K562 (cell line): Measurements from ENCODE around the gene CUX1. TPM values are rescaled to one million over a fixed set of nuclear protein-coding genes. Genes with fewer than 3 reads are reported as not detected.

Experiments used
- ATF1 ChIP-seq, 2 experiments: fragments of 450-650 bp in 1 of 2; IDR thresholded peaks; 2 replicates each; pipeline ENCODE4 v1.6.1; 2016; ENCODE audit warnings: missing compliant biosample characterization in 1 of 2, missing genetic modification characterization in 1 of 2
- CREB5 ChIP-seq: fragments of 250-450 bp; sonication (Bioruptor Pico); IDR thresholded peaks from 2 replicates; pipeline ENCODE4 v1.5.0; 2020; ENCODE audit warnings: mild to moderate bottlenecking
- E2F1 ChIP-seq: sonication (generic); formaldehyde crosslinking; IDR thresholded peaks from 2 replicates; pipeline ENCODE4 v1.8.1; 2023; ENCODE audit warnings: mild to moderate bottlenecking, missing genetic modification reagents, moderate library complexity
- E2F5 ChIP-seq: sonication (generic); formaldehyde crosslinking; IDR thresholded peaks from 2 replicates; pipeline ENCODE4 v1.8.0; 2022; ENCODE audit warnings: mild to moderate bottlenecking, missing genetic modification reagents
- EGR1 ChIP-seq: fragments of 450-650 bp; conservative IDR thresholded peaks from 2 replicates; pipeline ENCODE4 v1.6.1; 2017; ENCODE audit warnings: mild to moderate bottlenecking
- EP400 ChIP-seq: fragments of 450-650 bp; IDR thresholded peaks from 2 replicates; pipeline ENCODE4 v1.6.1; 2017; ENCODE audit warnings: antibody characterized with exemption, mild to moderate bottlenecking, moderate library complexity
- FOSL1 ChIP-seq: fragments of 200-800 bp; sonication (Bioruptor generic); conservative IDR thresholded peaks from 2 replicates; pipeline ENCODE4 v1.6.1; 2016; ENCODE audit warnings: missing genetic modification characterization, missing compliant biosample characterization
- HMG20B ChIP-seq: fragments of 250-450 bp; sonication (Bioruptor Pico); IDR thresholded peaks from 2 replicates; pipeline ENCODE4 v1.5.0; 2021; ENCODE audit warnings: mild to moderate bottlenecking
- KHSRP ChIP-seq: fragments of 450-650 bp; IDR thresholded peaks from 2 replicates; pipeline ENCODE4 v1.6.1; 2017
- KLF10 ChIP-seq: fragments of 250-450 bp; sonication (Bioruptor Pico); IDR thresholded peaks from 2 replicates; pipeline ENCODE4 v1.6.1; 2021; ENCODE audit warnings: matching md5 sums
- MXD1 ChIP-seq: fragments of 250-450 bp; sonication (Bioruptor Pico); IDR thresholded peaks from 2 replicates; pipeline ENCODE4 v1.8.0; 2021; ENCODE audit warnings: borderline replicate concordance, mild to moderate bottlenecking, moderate library complexity; ENCODE audit not compliant: poor library complexity, severe bottlenecking
- NCOA4 ChIP-seq: fragments of 450-650 bp; IDR thresholded peaks from 2 replicates; pipeline ENCODE4 v1.6.1; 2018; ENCODE audit warnings: mild to moderate bottlenecking; ENCODE audit not compliant: partially characterized antibody
- NRF1 ChIP-seq, 2 experiments: fragments of 450-650 bp; IDR thresholded peaks in 1 of 2; conservative IDR thresholded peaks in 1 of 2; 2 replicates each; pipeline ENCODE4 v1.6.1; 2014; ENCODE audit warnings: mild to moderate bottlenecking in 2 of 2
- PHF21A ChIP-seq: fragments of 450-650 bp; IDR thresholded peaks from 2 replicates; pipeline ENCODE4 v1.6.1; 2017; ENCODE audit warnings: low read depth, borderline replicate concordance
- PRPF4 ChIP-seq: fragments of 200-400 bp; formaldehyde crosslinking; IDR thresholded peaks from one replicate; pipeline ENCODE4 v1.6.1; 2017; ENCODE audit warnings: low read length, low read depth, mild to moderate bottlenecking; ENCODE audit not compliant: insufficient read depth, poor library complexity, severe bottlenecking
- RBM39 ChIP-seq: fragments of 200-400 bp; formaldehyde crosslinking; optimal IDR thresholded peaks from 2 replicates; pipeline ENCODE3; 2018; ENCODE audit warnings: low read depth, low read length
- SRSF9 ChIP-seq: fragments of 200-400 bp; formaldehyde crosslinking; IDR thresholded peaks from 2 replicates; pipeline ENCODE4 v1.6.1; 2017; ENCODE audit warnings: low read depth, low read length, borderline replicate concordance
- SUPT5H ChIP-seq: fragments of 450-650 bp; IDR thresholded peaks from 2 replicates; pipeline ENCODE4 v1.6.1; 2016
- TEAD4 ChIP-seq, 2 experiments: sonication (generic) in 1 of 2; formaldehyde crosslinking in 1 of 2; IDR thresholded peaks; 2 replicates each; pipeline versions ENCODE4 v1.6.1 to v1.8.0; 2012 to 2022; ENCODE audit warnings: borderline replicate concordance in 1 of 2, inconsistent platforms in 1 of 2, low read length in 1 of 2, mild to moderate bottlenecking in 1 of 2, missing genetic modification reagents in 1 of 2
- XRCC5 ChIP-seq: fragments of 200-400 bp; formaldehyde crosslinking; IDR thresholded peaks from 2 replicates; pipeline ENCODE4 v1.6.1; 2017; ENCODE audit warnings: low read depth, mild to moderate bottlenecking, low read length
- ZNF165 ChIP-seq: fragments of 250-450 bp; sonication (Bioruptor Pico); IDR thresholded peaks from 2 replicates; pipeline ENCODE4 v1.4.0; 2020; ENCODE audit warnings: borderline replicate concordance
- ZNF384 ChIP-seq: IDR thresholded peaks from 2 replicates; pipeline ENCODE4 v1.6.1; 2012; ENCODE audit warnings: low read depth, low read length, improper control_type of control experiment
- ZNF445 ChIP-seq: fragments of 250-450 bp; sonication (Bioruptor Pico); IDR thresholded peaks from 2 replicates; pipeline ENCODE4 v1.4.0; 2020; ENCODE audit warnings: low read depth, mild to moderate bottlenecking, moderate library complexity
- ZZZ3 ChIP-seq: fragments of 450-650 bp; IDR thresholded peaks from 2 replicates; pipeline ENCODE4 v1.6.1; 2016; ENCODE audit warnings: antibody characterized with exemption, mild to moderate bottlenecking, moderate library complexity
- polyA plus RNA-seq, 8 experiments: library from polyadenylated mRNA; depleted of rRNA in 4 of 8; stranded (reverse) in 5 of 8; unstranded in 3 of 8; fragments of >200 nt; fragmentation: Nextera tagmentation in 2 of 8; fragmentation: Illumina TruSeq in 1 of 8; extraction: Ambion mirVana in 2 of 8; extraction: Trizol in 1 of 8; gene quantifications; 2 replicates each; pipeline versions ENCODE4 v1.2.1 to v1.2.3, GENCODE V29; 2011 to 2014; ENCODE audit warnings: inconsistent platforms in 1 of 8, missing spikeins in 1 of 8
- total RNA-seq, 7 experiments: library from RNA; depleted of rRNA in 6 of 7; stranded (reverse); fragments of >200 nt in 6 of 7; fragmentation: Illumina TruSeq in 2 of 7; extraction: Trizol in 2 of 7; gene quantifications; 2 replicates each; pipeline versions ENCODE4 v1.2.1 to v1.2.3, GENCODE V29; 2011 to 2021; ENCODE audit warnings: low replicate concordance in 1 of 7

The CUX1 gene
- total and polyA plus RNA-seq, 9 of the 15 experiments (the other 6 are each of a cell fraction or from before 2014, with no cell fraction given), result 3.6 to 55.3 (median 25.2) TPM

- TF ChIP-seq TEAD4 (IDR thresholded peaks at IDR 0.05; ENCODE audit: low read length) (no peak), TEAD4 (CRISPR knock-in tag; IDR thresholded peaks at IDR 0.05; ENCODE audit: borderline replicate concordance) (no peak), SRSF9 (no peak), EGR1 (peak; percentile 50), KHSRP (no peak), MXD1 (CRISPR knock-in tag) (no peak), E2F5 (CRISPR knock-in tag) (no peak), PHF21A (no peak), ZNF165 (CRISPR knock-in tag) (no peak), NRF1 (conservative IDR thresholded peaks at IDR 0.05 in 1 of 2, IDR thresholded peaks at IDR 0.05 in 1 of 2) (peak in 1 of 2 experiments; percentile 10; a peak in 2 of 4 replicates), FOSL1 (0 out of 2 replicates have a peak, but pooled peaks have one; percentile 14), ATF1 (CRISPR knock-in tag; IDR thresholded peaks at IDR 0.05) (no peak), ATF1 (tag; IDR thresholded peaks at IDR 0.05) (no peak; the same call in 1 of the 2 replicates), EP400 (no peak), ZNF445 (no peak), CREB5 (CRISPR knock-in tag) (no peak), RBM39 (no peak), NCOA4 (no peak), XRCC5 (peak; percentile 65; the same call in 1 of the 2 replicates), PRPF4 (no peak), ZZZ3 (no peak), KLF10 (no peak), E2F1 (CRISPR knock-in tag) (peak; percentile 82), SUPT5H (peak; percentile 27), ZNF384 (no peak), HMG20B (no peak)
Measured at GRCh38 chr7:101814081-101814990, 3.1 kb upstream of the CUX1 start (continued).
